NT2/D1 (cell line): ENCODE measurements around the gene TAF11L2.
"Not testable (repeated sequence)": the region's sequence is repeated elsewhere in the genome, so short reads cannot be mapped to it uniquely, and the experiment has no call there.

Source experiments
- DNase-seq: peaks from one replicate; pipeline ENCODE4 v3.0.0-alpha.2; 2011; ENCODE audit warnings: low read depth, low spot score
- H3K27me3 ChIP-seq: 2 replicates; pipeline ENCODE4 v1.6.0; 2011; ENCODE audit warnings: mild to moderate bottlenecking; ENCODE audit not compliant: insufficient read length, insufficient read depth
- H3K36me3 ChIP-seq: 2 replicates; pipeline ENCODE4 v1.6.1; 2011; ENCODE audit warnings: mild to moderate bottlenecking, low read length, mixed read lengths; ENCODE audit not compliant: insufficient read depth, insufficient read length
- H3K4me1 ChIP-seq: 2 replicates; pipeline ENCODE4 v1.5.1; 2011; ENCODE audit not compliant: insufficient read depth, insufficient read length
- H3K4me3 ChIP-seq: 2 replicates; pipeline ENCODE4 v1.5.1; 2011; ENCODE audit warnings: low read depth; ENCODE audit not compliant: insufficient read length
- H3K9ac ChIP-seq: 2 replicates; pipeline ENCODE4 v1.6.0; 2011; ENCODE audit warnings: low read depth; ENCODE audit not compliant: insufficient read length
- H3K9me3 ChIP-seq: 2 replicates; pipeline ENCODE4 v1.5.1; 2011; ENCODE audit warnings: mild to moderate bottlenecking, low read length; ENCODE audit not compliant: insufficient read depth
- SUZ12 ChIP-seq: IDR thresholded peaks from 2 replicates; pipeline ENCODE4 v1.6.1; 2011; ENCODE audit not compliant: insufficient read length, insufficient read depth; ENCODE audit errors: extremely low read depth
- YY1 ChIP-seq: IDR thresholded peaks from 2 replicates; pipeline ENCODE4 v1.6.1; 2011; ENCODE audit not compliant: insufficient read length, insufficient read depth
- ZNF274 ChIP-seq: IDR thresholded peaks from 2 replicates; pipeline ENCODE4 v1.6.1; 2011; ENCODE audit warnings: mild to moderate bottlenecking, low read depth, low read length

The TAF11L2 gene

DNA sequence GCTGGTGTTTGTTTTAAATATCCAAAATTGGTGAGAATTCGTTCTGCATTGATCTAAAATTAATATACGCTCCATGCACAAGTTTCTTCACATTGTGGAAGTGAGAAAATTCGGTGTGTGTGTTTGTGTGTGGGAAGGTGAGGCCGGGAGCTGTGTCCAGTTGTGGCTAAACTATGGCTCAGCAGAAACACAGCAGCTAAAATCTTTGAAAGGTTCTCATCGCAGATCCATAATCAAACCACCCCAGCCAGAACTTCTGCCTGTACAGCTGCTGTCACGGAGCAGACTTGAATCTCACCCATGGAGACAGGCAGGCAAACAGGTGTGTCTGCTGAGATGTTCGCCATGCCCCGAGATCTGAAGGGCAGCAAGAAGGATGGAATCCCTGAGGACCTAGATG lies at the start of gene TAF11L2:
TSS of gene TAF11L2 (plus strand) at position 301 of the 400 bp plus-strand sequence.
- not testable (repeated sequence) for H3K9ac ChIP-seq, H3K27me3 ChIP-seq, H3K36me3 ChIP-seq, DNase-seq, H3K4me3 ChIP-seq, H3K4me1 ChIP-seq, H3K9me3 ChIP-seq

DNA sequence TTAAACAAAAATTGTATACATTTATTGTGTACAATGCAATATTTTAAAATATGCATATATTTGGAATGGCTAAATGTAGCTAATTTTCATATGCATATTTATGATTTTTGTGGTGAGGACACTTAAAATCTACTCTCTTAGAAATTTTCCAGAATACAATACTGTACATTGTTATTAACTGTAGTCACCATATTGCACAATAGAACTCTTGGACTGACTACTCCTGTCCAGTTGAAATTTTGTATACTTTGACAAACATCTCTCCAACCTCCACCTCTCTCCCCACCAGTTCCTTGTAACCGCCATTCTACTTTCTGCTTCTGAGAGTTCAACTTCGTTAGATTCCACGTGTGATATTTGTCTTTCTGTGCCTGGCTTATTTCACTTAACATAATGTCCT lies 49.2 kb upstream of the TAF11L2 start:
- Histone ChIP-seq H3K4me3 (no peak overlapping the region), H3K9me3 (no peaks in the 10 kb centered on the region), H3K27me3 (no peaks in the 10 kb centered on the region), H3K9ac (no peak overlapping the region), H3K4me1 (no peaks in the 10 kb centered on the region), H3K36me3 (no peaks in the 10 kb centered on the region)
- no peak for DNase-seq
- TF ChIP-seq ZNF274 (no peak), YY1 (no peak), SUZ12 (no peak)

DNA sequence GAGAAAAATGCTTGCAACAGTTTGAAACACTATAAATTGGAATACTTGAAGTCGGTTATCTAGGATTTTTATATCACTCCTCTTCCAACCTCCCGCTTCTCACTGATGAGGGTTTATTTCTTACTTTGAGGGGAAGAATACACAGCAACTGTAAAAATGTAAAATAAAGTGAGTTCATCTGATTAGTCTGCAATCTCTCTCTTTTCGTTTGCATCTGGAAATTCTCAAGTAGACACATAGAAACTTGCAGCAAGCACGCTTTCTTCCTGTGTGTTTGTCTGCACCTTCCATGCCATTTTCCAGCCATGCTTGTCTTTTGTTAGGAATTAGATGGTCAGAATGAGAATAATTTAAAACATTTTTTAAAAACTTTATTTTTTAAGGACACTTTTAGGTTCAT lies 45.1 kb upstream of the TAF11L2 start:
- TF ChIP-seq YY1 (no peak), SUZ12 (no peak), ZNF274 (no peak)
- H3K36me3 ChIP-seq = no peaks in the 10 kb centered on the region
- H3K27me3 ChIP-seq = no peaks in the 10 kb centered on the region
- no peak overlapping the region for H3K9ac ChIP-seq
- no peak overlapping the region for H3K4me3 ChIP-seq
- no peaks in the 10 kb centered on the region for H3K4me1 ChIP-seq
- no peak for DNase-seq
- H3K9me3 ChIP-seq = no peaks in the 10 kb centered on the region

DNA sequence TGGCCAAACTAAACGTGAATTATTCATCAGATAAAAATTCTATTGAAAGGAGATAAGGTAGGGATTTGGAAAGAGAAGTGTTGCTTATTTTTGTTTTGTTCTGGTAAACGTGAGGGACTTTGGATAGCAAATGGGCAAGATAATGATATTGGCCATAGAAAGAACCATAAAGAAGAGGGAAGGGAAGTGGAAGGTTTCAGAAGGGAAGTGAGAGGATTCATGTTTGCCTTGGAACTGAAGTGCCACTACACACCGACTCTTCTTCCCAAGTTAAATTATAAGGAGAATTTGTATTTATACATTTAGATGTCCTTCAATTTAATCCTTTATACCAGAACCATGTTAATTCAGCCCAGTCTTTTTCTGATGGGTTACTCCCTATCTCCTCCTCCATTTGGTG lies 42.1 kb upstream of the TAF11L2 start:
- Histone ChIP-seq H3K27me3 (no peaks in the 10 kb centered on the region), H3K4me1 (no peaks in the 10 kb centered on the region), H3K36me3 (no peaks in the 10 kb centered on the region), H3K9me3 (no peaks in the 10 kb centered on the region), H3K4me3 (no peak overlapping the region), H3K9ac (no peak overlapping the region)
- no peak for DNase-seq
- TF ChIP-seq YY1 (no peak), ZNF274 (no peak), SUZ12 (no peak)

DNA sequence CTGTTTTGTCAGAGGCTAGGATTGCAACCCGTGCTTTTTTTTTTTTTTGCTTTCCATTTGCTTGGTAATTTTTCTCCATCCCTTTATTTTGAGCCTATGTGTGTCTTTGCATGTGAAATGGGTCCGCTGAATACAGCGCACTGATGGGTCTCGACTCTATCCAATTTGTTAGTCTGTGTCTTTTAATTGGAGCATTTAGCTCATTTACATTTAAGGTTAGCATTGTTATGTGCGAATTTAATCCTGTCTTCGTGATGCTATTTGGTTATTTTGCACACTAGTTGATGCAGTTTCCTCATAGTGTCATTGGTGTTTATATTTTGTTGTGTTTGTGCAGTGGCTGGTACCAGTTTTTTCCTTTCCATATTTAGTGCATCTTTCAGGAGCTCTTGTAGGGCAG lies 36.2 kb upstream of the TAF11L2 start:
- Histone ChIP-seq H3K9ac (no peak overlapping the region), H3K4me1 (peaks cover 6% of the 10 kb centered on the region), H3K36me3 (no peaks in the 10 kb centered on the region), H3K9me3 (no peaks in the 10 kb centered on the region), H3K27me3 (no peaks in the 10 kb centered on the region), H3K4me3 (no peak overlapping the region)
- DNase-seq = no peak
- TF ChIP-seq YY1 (no peak), ZNF274 (no peak), SUZ12 (no peak)

DNA sequence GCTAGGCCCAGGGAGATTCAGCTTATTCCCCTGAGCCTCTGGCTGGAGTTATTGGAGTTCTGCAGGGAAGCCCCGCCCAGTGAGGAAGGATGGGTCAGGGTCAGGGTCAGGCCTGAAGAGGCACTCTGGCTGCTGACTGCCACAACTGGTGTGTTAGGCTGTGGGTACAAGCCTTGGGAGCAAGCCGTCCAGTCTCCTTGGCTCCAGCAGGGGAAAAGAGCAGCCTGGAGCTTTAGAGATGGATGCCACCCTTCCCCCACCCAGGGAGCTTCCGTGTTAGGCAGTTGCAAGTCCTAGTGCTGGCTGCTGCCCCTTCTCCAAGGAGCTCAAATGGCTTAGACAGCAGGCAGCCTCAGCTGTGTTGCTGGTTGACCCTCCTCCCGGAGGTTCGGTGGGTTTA lies 34.4 kb upstream of the TAF11L2 start:
- TF ChIP-seq YY1 (no peak), ZNF274 (no peak), SUZ12 (no peak)
- DNase-seq = peak; percentile 20
- Histone ChIP-seq H3K9ac (no peak overlapping the region), H3K4me3 (no peak overlapping the region), H3K36me3 (no peaks in the 10 kb centered on the region), H3K4me1 (peaks cover 6% of the 10 kb centered on the region), H3K27me3 (no peaks in the 10 kb centered on the region), H3K9me3 (no peaks in the 10 kb centered on the region)

DNA sequence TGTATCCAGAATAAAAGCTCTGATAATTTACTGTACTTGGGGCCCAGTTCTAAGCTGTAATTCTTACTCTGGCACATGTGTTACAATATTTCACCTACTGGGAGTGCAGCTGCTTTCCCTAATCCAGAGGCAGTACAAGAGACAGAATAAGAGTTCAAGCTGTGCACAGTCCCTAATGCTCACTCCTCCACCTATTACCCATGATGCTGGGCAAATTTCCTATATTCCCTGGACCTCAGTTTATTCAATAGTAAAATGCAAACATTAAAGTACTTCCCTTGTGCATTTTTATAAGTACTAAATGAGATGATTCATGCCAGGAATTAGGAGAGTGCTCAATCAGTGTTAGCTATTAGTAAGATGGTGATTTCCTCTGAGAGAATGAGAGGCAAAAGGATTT lies 28.0 kb upstream of the TAF11L2 start:
- Histone ChIP-seq H3K27me3 (no peaks in the 10 kb centered on the region), H3K4me1 (no peaks in the 10 kb centered on the region)
- no peak for TF ChIP-seq YY1
- TF ChIP-seq ZNF274 = no peak
- TF ChIP-seq SUZ12 = no peak

DNA sequence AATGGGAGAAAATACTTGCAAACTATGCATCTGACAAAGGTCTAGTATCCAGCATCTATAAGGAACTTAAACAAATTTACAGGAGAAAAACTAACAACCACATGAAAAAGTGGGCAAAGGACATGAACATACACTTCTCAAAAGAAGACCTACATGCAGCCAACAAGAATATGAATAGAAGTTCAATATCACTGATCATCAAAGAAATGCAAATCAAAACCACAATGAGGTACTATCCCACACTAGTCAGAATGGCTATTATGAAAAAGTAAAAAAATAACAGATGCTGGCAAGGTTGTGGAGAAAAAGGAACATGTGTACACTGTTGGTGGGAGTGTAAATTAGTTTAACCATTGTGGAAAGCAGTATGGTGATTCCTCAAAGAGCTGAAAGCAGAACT lies 23.0 kb upstream of the TAF11L2 start:
- H3K4me1 ChIP-seq, H3K36me3 ChIP-seq, H3K27me3 ChIP-seq, H3K9ac ChIP-seq, H3K4me3 ChIP-seq, H3K9me3 ChIP-seq, DNase-seq: not testable (repeated sequence)

More for the DNA sequence above, 28.0 kb upstream of the TAF11L2 start:
- Histone ChIP-seq H3K4me3 (no peak overlapping the region), H3K36me3 (no peaks in the 10 kb centered on the region), H3K9me3 (no peaks in the 10 kb centered on the region), H3K9ac (no peak overlapping the region)
- no peak for DNase-seq
